Measurements from ENCODE around the gene FZD4.

DNA sequence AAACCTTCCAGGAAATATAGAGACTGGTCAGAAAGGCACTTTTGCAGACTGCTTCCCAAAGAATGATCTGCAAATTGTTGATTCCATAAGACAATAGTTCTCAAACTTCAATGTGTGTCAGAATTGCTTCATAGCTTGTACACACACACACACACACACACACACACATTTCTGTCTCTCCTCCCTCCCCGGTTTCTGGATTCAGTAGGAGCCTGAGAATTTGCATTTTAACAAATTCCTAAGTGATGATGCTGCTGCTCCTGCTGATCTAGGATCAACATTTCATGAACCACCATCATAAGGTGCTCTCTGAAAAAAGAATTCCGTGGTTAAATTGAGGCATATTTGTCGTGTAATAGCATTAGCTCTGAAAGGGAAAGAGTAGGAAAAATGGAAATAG is 35.3 kb upstream of the FZD4 start:
- TF ChIP-seq, protein P1, sequence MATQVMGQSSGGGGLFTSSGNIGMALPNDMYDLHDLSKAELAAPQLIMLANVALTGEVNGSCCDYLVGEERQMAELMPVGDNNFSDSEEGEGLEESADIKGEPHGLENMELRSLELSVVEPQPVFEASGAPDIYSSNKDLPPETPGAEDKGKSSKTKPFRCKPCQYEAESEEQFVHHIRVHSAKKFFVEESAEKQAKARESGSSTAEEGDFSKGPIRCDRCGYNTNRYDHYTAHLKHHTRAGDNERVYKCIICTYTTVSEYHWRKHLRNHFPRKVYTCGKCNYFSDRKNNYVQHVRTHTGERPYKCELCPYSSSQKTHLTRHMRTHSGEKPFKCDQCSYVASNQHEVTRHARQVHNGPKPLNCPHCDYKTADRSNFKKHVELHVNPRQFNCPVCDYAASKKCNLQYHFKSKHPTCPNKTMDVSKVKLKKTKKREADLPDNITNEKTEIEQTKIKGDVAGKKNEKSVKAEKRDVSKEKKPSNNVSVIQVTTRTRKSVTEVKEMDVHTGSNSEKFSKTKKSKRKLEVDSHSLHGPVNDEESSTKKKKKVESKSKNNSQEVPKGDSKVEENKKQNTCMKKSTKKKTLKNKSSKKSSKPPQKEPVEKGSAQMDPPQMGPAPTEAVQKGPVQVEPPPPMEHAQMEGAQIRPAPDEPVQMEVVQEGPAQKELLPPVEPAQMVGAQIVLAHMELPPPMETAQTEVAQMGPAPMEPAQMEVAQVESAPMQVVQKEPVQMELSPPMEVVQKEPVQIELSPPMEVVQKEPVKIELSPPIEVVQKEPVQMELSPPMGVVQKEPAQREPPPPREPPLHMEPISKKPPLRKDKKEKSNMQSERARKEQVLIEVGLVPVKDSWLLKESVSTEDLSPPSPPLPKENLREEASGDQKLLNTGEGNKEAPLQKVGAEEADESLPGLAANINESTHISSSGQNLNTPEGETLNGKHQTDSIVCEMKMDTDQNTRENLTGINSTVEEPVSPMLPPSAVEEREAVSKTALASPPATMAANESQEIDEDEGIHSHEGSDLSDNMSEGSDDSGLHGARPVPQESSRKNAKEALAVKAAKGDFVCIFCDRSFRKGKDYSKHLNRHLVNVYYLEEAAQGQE (IDR thresholded peaks at IDR 0.05; ENCODE audit: low read depth) = no peak
- no peak for TF ChIP-seq USF1 (IDR thresholded peaks at IDR 0.05)

Measured in Ishikawa (cell line).